HepG2 (cell line): ENCODE results near the gene LRRIQ4. TPM values are rescaled to one million over a fixed set of nuclear protein-coding genes. Genes with fewer than 3 reads are reported as not detected.

Experiments used
- ELF1 ChIP-seq: sonication (generic); formaldehyde crosslinking; IDR thresholded peaks from 2 replicates; pipeline ENCODE4 v1.4.0; 2020; ENCODE audit warnings: missing genetic modification reagents
- PAF1 ChIP-seq: IDR thresholded peaks from 2 replicates; pipeline ENCODE4 v1.6.1; 2016; ENCODE audit warnings: missing genetic modification reagents, missing compliant biosample characterization
- TGIF2 ChIP-seq: IDR thresholded peaks from 2 replicates; pipeline ENCODE4 v1.6.1; 2016; ENCODE audit warnings: control low read depth, missing compliant biosample characterization
- ZBTB8A ChIP-seq: sonication (generic); formaldehyde crosslinking; IDR thresholded peaks from 2 replicates; pipeline ENCODE4 v1.4.0; 2020; ENCODE audit warnings: mild to moderate bottlenecking, low read depth, missing genetic modification reagents, borderline replicate concordance
- ZKSCAN1 ChIP-seq: fragments of 150-350 bp; IDR thresholded peaks from 2 replicates; pipeline ENCODE4 v1.6.1; 2014; ENCODE audit warnings: low read length
- ZNF143 ChIP-seq: sonication (generic); formaldehyde crosslinking; IDR thresholded peaks from 2 replicates; pipeline ENCODE4 v1.4.0; 2020; ENCODE audit warnings: missing genetic modification reagents
- ZNF296 ChIP-seq: sonication (generic); formaldehyde crosslinking; conservative IDR thresholded peaks from 2 replicates; pipeline ENCODE4 v1.5.0; 2020; ENCODE audit warnings: mild to moderate bottlenecking, missing genetic modification reagents
- ZNF484 ChIP-seq: sonication (generic); formaldehyde crosslinking; IDR thresholded peaks from 2 replicates; pipeline ENCODE4 v1.5.1; 2020; ENCODE audit warnings: mild to moderate bottlenecking, low read depth, missing genetic modification reagents, borderline replicate concordance
- ZNF510 ChIP-seq: sonication (generic); formaldehyde crosslinking; IDR thresholded peaks from 2 replicates; pipeline ENCODE4 v1.4.0; 2020; ENCODE audit warnings: low read depth, mild to moderate bottlenecking, missing genetic modification reagents
- ZNF83 ChIP-seq: sonication (generic); formaldehyde crosslinking; IDR thresholded peaks from 2 replicates; pipeline ENCODE4 v1.4.0; 2020; ENCODE audit warnings: missing genetic modification reagents, mild to moderate bottlenecking, borderline replicate concordance
- polyA plus RNA-seq, 8 experiments: library from polyadenylated mRNA; depleted of rRNA in 3 of 8; stranded (reverse) in 7 of 8; unstranded in 1 of 8; fragments of >200 nt; fragmentation: Illumina TruSeq in 4 of 8; extraction: Trizol in 4 of 8; gene quantifications; 2 replicates each; pipeline versions ENCODE4 v1.2.1 to v1.2.3, GENCODE V29; 2011 to 2016; ENCODE audit warnings: low read depth in 4 of 8, missing spikeins in 1 of 8, mixed read lengths in 1 of 8; ENCODE audit not compliant: insufficient read depth in 1 of 8
- total RNA-seq, 5 experiments: library from RNA; depleted of rRNA; stranded (reverse); fragments of >200 nt; fragmentation: Illumina TruSeq; extraction: Trizol; gene quantifications; 2 replicates each; pipeline ENCODE4 v1.2.3, GENCODE V29; 2016; ENCODE audit warnings: low read depth in 1 of 5
- TF ChIP-seq, protein P1 (sequence below): sonication (generic); formaldehyde crosslinking; IDR thresholded peaks from 2 replicates; pipeline ENCODE4 v1.5.0; 2020; ENCODE audit warnings: missing genetic modification reagents, mild to moderate bottlenecking, borderline replicate concordance
- TF ChIP-seq, protein P2 (sequence below): IDR thresholded peaks from 2 replicates; pipeline ENCODE4 v1.6.1; 2016; ENCODE audit warnings: low read depth, missing genetic modification reagents, missing compliant biosample characterization
- TF ChIP-seq, protein P3 (sequence below): fragments of 450-650 bp; IDR thresholded peaks from 2 replicates; pipeline ENCODE4 v1.6.1; 2017; ENCODE audit warnings: mild to moderate bottlenecking
- TF ChIP-seq, protein P4 (sequence below): sonication (generic); formaldehyde crosslinking; IDR thresholded peaks from 2 replicates; pipeline ENCODE4 v1.4.0; 2020; ENCODE audit warnings: missing genetic modification reagents

The LRRIQ4 gene
- total and polyA plus RNA-seq, 2 of the 13 experiments (the other 11 are each of a cell fraction or from before 2014, with no cell fraction given): not detected

DNA sequence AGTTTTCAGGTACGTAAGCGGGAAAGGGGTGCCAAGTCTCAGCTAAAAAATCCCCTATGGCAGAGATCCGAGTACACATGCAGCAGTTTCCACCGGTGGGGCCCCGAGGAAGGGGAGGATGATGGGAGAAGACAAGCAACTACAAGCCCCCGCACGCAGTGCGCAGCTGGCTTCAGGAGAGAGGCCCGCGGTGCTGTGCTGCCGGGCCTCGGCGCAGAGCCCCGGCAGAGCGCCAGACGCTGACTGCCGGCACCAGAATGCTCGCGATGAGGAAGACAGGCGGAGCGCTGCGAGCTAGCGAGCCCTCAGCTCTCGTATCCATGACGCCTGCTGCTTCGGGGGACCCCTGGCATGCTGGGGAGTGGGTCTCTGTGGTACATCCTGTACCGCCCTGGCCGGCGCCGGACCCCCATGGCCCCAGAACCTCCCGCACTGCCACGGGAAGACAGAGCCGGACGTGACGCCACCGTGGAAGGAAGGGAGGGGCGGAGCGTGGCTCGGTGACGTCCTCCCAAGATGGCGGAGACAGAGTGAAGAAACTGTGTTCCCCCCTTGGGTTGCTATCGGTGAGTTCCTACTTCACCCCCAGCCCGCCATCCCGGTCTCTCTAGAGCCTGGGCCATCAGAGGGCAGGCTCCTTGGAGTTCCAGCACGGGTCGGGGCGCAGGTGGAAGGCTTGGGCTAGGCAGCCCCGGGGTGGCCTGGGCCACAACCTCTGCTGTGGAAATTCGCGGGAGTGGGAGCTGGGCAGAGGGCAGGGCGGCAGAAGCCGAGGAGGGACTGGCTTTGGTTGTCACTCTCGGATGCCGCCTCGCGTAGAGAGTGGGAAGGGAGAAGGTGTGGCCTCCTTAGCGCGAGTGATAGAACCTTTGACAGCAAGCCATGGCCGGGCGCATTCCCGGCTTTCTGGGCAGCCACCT is 39.5 kb upstream of the LRRIQ4 start, which contains the start of gene MYNN (continued):
- TF ChIP-seq ZNF484 (CRISPR knock-in tag) (no peak), ELF1 (CRISPR knock-in tag) (peak; percentile 69), ZNF510 (CRISPR knock-in tag) (no peak), ZNF83 (CRISPR knock-in tag) (no peak), TGIF2 (peak; percentile 77), ZNF296 (CRISPR knock-in tag) (no peak), ZNF143 (CRISPR knock-in tag) (peak; percentile 62), ZKSCAN1 (no peak), PAF1 (CRISPR knock-in tag) (no peak), ZBTB8A (CRISPR knock-in tag) (no peak; the same call in 1 of the 2 replicates)
- TF ChIP-seq, protein P1, sequence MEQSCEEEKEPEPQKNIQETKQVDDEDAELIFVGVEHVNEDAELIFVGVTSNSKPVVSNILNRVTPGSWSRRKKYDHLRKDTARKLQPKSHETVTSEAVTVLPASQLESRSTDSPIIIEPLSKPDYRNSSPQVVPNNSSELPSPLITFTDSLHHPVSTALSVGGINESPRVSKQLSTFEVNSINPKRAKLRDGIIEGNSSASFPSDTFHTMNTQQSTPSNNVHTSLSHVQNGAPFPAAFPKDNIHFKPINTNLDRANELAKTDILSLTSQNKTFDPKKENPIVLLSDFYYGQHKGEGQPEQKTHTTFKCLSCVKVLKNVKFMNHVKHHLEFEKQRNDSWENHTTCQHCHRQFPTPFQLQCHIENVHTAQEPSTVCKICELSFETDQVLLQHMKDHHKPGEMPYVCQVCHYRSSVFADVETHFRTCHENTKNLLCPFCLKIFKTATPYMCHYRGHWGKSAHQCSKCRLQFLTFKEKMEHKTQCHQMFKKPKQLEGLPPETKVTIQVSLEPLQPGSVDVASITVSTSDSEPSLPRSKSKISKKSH: no peak; the same call in none of the 2 replicates
- TF ChIP-seq, protein P2, sequence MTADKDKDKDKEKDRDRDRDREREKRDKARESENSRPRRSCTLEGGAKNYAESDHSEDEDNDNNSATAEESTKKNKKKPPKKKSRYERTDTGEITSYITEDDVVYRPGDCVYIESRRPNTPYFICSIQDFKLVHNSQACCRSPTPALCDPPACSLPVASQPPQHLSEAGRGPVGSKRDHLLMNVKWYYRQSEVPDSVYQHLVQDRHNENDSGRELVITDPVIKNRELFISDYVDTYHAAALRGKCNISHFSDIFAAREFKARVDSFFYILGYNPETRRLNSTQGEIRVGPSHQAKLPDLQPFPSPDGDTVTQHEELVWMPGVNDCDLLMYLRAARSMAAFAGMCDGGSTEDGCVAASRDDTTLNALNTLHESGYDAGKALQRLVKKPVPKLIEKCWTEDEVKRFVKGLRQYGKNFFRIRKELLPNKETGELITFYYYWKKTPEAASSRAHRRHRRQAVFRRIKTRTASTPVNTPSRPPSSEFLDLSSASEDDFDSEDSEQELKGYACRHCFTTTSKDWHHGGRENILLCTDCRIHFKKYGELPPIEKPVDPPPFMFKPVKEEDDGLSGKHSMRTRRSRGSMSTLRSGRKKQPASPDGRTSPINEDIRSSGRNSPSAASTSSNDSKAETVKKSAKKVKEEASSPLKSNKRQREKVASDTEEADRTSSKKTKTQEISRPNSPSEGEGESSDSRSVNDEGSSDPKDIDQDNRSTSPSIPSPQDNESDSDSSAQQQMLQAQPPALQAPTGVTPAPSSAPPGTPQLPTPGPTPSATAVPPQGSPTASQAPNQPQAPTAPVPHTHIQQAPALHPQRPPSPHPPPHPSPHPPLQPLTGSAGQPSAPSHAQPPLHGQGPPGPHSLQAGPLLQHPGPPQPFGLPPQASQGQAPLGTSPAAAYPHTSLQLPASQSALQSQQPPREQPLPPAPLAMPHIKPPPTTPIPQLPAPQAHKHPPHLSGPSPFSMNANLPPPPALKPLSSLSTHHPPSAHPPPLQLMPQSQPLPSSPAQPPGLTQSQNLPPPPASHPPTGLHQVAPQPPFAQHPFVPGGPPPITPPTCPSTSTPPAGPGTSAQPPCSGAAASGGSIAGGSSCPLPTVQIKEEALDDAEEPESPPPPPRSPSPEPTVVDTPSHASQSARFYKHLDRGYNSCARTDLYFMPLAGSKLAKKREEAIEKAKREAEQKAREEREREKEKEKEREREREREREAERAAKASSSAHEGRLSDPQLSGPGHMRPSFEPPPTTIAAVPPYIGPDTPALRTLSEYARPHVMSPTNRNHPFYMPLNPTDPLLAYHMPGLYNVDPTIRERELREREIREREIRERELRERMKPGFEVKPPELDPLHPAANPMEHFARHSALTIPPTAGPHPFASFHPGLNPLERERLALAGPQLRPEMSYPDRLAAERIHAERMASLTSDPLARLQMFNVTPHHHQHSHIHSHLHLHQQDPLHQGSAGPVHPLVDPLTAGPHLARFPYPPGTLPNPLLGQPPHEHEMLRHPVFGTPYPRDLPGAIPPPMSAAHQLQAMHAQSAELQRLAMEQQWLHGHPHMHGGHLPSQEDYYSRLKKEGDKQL (CRISPR knock-in tag): no peak
- TF ChIP-seq, protein P3, sequence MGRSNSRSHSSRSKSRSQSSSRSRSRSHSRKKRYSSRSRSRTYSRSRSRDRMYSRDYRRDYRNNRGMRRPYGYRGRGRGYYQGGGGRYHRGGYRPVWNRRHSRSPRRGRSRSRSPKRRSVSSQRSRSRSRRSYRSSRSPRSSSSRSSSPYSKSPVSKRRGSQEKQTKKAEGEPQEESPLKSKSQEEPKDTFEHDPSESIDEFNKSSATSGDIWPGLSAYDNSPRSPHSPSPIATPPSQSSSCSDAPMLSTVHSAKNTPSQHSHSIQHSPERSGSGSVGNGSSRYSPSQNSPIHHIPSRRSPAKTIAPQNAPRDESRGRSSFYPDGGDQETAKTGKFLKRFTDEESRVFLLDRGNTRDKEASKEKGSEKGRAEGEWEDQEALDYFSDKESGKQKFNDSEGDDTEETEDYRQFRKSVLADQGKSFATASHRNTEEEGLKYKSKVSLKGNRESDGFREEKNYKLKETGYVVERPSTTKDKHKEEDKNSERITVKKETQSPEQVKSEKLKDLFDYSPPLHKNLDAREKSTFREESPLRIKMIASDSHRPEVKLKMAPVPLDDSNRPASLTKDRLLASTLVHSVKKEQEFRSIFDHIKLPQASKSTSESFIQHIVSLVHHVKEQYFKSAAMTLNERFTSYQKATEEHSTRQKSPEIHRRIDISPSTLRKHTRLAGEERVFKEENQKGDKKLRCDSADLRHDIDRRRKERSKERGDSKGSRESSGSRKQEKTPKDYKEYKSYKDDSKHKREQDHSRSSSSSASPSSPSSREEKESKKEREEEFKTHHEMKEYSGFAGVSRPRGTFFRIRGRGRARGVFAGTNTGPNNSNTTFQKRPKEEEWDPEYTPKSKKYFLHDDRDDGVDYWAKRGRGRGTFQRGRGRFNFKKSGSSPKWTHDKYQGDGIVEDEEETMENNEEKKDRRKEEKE: no peak
- TF ChIP-seq, protein P4, sequence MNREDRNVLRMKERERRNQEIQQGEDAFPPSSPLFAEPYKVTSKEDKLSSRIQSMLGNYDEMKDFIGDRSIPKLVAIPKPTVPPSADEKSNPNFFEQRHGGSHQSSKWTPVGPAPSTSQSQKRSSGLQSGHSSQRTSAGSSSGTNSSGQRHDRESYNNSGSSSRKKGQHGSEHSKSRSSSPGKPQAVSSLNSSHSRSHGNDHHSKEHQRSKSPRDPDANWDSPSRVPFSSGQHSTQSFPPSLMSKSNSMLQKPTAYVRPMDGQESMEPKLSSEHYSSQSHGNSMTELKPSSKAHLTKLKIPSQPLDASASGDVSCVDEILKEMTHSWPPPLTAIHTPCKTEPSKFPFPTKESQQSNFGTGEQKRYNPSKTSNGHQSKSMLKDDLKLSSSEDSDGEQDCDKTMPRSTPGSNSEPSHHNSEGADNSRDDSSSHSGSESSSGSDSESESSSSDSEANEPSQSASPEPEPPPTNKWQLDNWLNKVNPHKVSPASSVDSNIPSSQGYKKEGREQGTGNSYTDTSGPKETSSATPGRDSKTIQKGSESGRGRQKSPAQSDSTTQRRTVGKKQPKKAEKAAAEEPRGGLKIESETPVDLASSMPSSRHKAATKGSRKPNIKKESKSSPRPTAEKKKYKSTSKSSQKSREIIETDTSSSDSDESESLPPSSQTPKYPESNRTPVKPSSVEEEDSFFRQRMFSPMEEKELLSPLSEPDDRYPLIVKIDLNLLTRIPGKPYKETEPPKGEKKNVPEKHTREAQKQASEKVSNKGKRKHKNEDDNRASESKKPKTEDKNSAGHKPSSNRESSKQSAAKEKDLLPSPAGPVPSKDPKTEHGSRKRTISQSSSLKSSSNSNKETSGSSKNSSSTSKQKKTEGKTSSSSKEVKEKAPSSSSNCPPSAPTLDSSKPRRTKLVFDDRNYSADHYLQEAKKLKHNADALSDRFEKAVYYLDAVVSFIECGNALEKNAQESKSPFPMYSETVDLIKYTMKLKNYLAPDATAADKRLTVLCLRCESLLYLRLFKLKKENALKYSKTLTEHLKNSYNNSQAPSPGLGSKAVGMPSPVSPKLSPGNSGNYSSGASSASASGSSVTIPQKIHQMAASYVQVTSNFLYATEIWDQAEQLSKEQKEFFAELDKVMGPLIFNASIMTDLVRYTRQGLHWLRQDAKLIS (CRISPR knock-in tag): 0 out of 2 replicates have a peak, but pooled peaks have one; percentile 29
